DOHH2 (cell line): ENCODE data around the gene C6orf62.

Experiments
- CTCF ChIP-seq: fragments of 200-600 bp; sonication (generic); IDR thresholded peaks from one replicate; pipeline ENCODE4 v1.5.1; 2014; ENCODE audit warnings: antibody characterized with exemption, mild to moderate bottlenecking, low read depth, low read length; ENCODE audit not compliant: poor library complexity, severe bottlenecking
- EZH2phosphoT487 ChIP-seq: fragments of 200-600 bp; sonication (generic); IDR thresholded peaks from 2 replicates; pipeline ENCODE4 v1.6.1; 2017; ENCODE audit warnings: borderline replicate concordance, mild to moderate bottlenecking, antibody characterized with exemption, low read length, moderate library complexity, mixed read lengths

- TF ChIP-seq CTCF, result no peak
- TF ChIP-seq EZH2phosphoT487, result no peak
These were observed 14.5 kb downstream of the C6orf62 start for GRCh38 chr6:24704468-24704867.
